ENCODE results near the gene CNTN1. TPM values are rescaled to one million over a fixed set of nuclear protein-coding genes. Genes with fewer than 3 reads are reported as not detected.

Gene CNTN1
- total RNA-seq, 2 experiments from 2014 or later = not detected

DNA sequence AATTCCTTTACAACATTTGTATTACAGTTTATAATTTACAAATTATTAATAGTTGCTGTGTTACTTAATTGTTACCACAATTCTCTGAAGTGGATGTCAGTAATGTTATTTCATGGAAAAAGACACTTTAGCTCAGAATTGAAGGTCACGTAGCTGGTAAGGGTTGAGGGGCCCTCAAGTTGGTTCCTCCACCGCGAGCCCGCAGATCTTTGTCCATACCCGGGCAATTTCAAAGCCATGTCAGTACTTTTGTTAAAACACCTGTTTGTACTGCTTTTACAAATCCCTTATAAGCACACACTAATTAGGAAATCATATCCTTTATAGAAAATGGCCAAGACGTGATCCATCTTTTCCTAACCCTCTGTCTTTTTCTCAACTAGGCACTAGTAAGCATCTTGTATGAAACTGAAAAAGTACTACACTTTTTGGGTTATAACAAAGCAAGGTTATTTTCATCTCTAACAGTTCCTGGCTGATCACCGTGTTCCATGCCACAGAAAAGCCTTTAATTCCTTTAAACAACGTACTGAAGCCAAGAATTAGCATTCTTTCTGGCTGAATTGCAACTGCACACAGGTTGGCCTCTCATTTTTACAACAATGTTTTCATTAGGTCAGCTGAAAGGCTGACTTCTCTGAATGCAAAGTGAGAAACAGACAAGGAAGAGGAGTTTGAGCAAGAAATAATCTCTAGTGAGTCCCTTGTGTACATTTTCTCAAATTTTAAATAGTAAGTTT lies 76.1 kb downstream of the CNTN1 start:
- ChIA-PET POLR2A (no interaction called here), CTCF (no interaction called here)
- H3K4me3 Mint-ChIP-seq = no peak overlapping the region
- no peaks in the 10 kb centered on the region for H3K27me3 Mint-ChIP-seq
- ATAC-seq (ENCODE audit: poor library complexity) = no peak
- no peak overlapping the region for H3K27ac Mint-ChIP-seq
- intact Hi-C loops (cut with DNase I, micrococcal nuclease) = no loop called here
- no peaks in the 10 kb centered on the region for H3K4me1 Mint-ChIP-seq (ENCODE audit: low read depth)
- H3K36me3 Mint-ChIP-seq (ENCODE audit: low read depth) = no peaks in the 10 kb centered on the region
- peaks cover 0 to 4% of the 10 kb centered on the region in 2 experiments for H3K9me3 ChIP-seq (ENCODE audit: control insufficient read depth in 1 of 2, insufficient read depth in 1 of 2, low read length in 2 of 2)
- H3K27me3 ChIP-seq (ENCODE audit: control insufficient read depth in 1 of 2, insufficient read depth in 2 of 2, low read length in 2 of 2) = no peaks in the 10 kb centered on the region
- H3K9me3 Mint-ChIP-seq = no peaks in the 10 kb centered on the region
- DNase-seq = no peak
- TF ChIP-seq, protein P1, sequence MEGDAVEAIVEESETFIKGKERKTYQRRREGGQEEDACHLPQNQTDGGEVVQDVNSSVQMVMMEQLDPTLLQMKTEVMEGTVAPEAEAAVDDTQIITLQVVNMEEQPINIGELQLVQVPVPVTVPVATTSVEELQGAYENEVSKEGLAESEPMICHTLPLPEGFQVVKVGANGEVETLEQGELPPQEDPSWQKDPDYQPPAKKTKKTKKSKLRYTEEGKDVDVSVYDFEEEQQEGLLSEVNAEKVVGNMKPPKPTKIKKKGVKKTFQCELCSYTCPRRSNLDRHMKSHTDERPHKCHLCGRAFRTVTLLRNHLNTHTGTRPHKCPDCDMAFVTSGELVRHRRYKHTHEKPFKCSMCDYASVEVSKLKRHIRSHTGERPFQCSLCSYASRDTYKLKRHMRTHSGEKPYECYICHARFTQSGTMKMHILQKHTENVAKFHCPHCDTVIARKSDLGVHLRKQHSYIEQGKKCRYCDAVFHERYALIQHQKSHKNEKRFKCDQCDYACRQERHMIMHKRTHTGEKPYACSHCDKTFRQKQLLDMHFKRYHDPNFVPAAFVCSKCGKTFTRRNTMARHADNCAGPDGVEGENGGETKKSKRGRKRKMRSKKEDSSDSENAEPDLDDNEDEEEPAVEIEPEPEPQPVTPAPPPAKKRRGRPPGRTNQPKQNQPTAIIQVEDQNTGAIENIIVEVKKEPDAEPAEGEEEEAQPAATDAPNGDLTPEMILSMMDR (IDR thresholded peaks at IDR 0.05) = no peak
- H3K4me1 ChIP-seq (ENCODE audit: insufficient read depth, low read length) = no peaks in the 10 kb centered on the region
- no peaks in the 10 kb centered on the region for H3K36me3 ChIP-seq (ENCODE audit: insufficient read depth, low read length)
- H3K27ac ChIP-seq (ENCODE audit: low read depth in 1 of 2, low read length in 2 of 2) = no peak overlapping the region
- H3K4me3 ChIP-seq (ENCODE audit: low read length) = no peak overlapping the region

DNA sequence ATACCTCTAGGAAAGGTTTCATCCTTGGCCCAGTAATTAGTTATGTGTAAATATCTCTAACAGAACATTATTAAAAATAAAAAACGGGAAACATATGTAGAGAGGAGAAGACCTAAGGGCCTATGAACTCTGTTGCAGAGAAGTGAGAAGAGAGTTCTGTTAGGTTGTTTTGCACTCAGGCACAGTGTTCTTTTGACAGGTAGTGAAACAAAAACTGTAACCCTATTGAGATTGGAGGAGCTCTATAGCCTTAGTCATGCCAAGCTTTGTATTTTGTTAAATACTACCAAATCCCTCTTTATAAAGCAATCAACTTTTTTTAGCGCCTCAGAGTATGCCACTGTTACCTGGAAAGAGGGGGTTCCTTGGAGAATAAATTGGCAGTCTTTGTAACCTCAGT lies 77.6 kb downstream of the CNTN1 start:
- ATAC-seq (ENCODE audit: poor library complexity) (no peak), DNase-seq (no peak)
- H3K27ac ChIP-seq (ENCODE audit: low read depth in 1 of 2, low read length in 2 of 2) = no peak overlapping the region
- ChIA-PET CTCF (no interaction called here), POLR2A (no interaction called here)
- no peaks in the 10 kb centered on the region for H3K4me1 ChIP-seq (ENCODE audit: insufficient read depth, low read length)
- intact Hi-C loops (cut with DNase I, micrococcal nuclease) = no loop called here
- H3K27ac Mint-ChIP-seq = no peak overlapping the region
- H3K36me3 Mint-ChIP-seq (ENCODE audit: low read depth) = no peaks in the 10 kb centered on the region
- H3K4me3 Mint-ChIP-seq = no peak overlapping the region
- no peak overlapping the region for H3K4me3 ChIP-seq (ENCODE audit: low read length)
- H3K36me3 ChIP-seq (ENCODE audit: insufficient read depth, low read length) = no peaks in the 10 kb centered on the region
- no peaks in the 10 kb centered on the region for H3K27me3 ChIP-seq (ENCODE audit: control insufficient read depth in 1 of 2, insufficient read depth in 2 of 2, low read length in 2 of 2)
- no peaks in the 10 kb centered on the region for H3K4me1 Mint-ChIP-seq (ENCODE audit: low read depth)
- no peaks in the 10 kb centered on the region for H3K27me3 Mint-ChIP-seq
- H3K9me3 ChIP-seq (ENCODE audit: control insufficient read depth in 1 of 2, insufficient read depth in 1 of 2, low read length in 2 of 2) = peaks cover 0 to 4% of the 10 kb centered on the region in 2 experiments
- H3K9me3 Mint-ChIP-seq = no peaks in the 10 kb centered on the region
- TF ChIP-seq, protein P1 (IDR thresholded peaks at IDR 0.05) = no peak

DNA sequence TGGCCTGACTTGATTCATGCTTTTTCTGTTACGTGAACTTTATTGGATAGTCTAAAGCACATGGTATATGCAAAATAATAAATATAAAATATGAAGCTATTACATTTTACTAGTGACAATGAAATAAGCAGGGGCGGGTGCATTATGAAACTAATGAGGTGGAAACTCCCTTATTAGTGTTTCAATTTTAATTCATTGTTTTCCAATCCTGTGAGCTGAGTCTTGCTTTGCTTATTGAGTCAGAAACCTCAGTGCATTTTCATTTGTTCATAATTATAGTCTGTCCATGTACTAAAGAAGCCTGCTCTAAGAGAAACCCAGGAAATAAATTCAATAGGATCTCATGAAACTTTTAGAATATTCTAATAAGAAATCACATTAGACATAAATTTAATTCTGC lies 78.5 kb downstream of the CNTN1 start:
- Histone ChIP-seq H3K27me3 (ENCODE audit: control insufficient read depth in 1 of 2, insufficient read depth in 2 of 2, low read length in 2 of 2) (no peaks in the 10 kb centered on the region), H3K27ac (ENCODE audit: low read depth in 1 of 2, low read length in 2 of 2) (no peak overlapping the region), H3K9me3 (ENCODE audit: control insufficient read depth in 1 of 2, insufficient read depth in 1 of 2, low read length in 2 of 2) (peaks cover 0 to 3% of the 10 kb centered on the region in 2 experiments), H3K4me1 (ENCODE audit: insufficient read depth, low read length) (no peaks in the 10 kb centered on the region), H3K4me3 (ENCODE audit: low read length) (no peak overlapping the region), H3K36me3 (ENCODE audit: insufficient read depth, low read length) (no peaks in the 10 kb centered on the region)
- Mint-ChIP-seq H3K27me3 (no peaks in the 10 kb centered on the region), H3K4me3 (no peak overlapping the region), H3K36me3 (ENCODE audit: low read depth) (no peaks in the 10 kb centered on the region), H3K27ac (no peak overlapping the region), H3K9me3 (no peaks in the 10 kb centered on the region), H3K4me1 (ENCODE audit: low read depth) (no peaks in the 10 kb centered on the region)
- intact Hi-C loops (cut with DNase I, micrococcal nuclease) = no loop called here
- no peak for DNase-seq
- POLR2A ChIA-PET = no interaction called here
- TF ChIP-seq, protein P1 (IDR thresholded peaks at IDR 0.05) = no peak
- no peak for ATAC-seq (ENCODE audit: poor library complexity)
- CTCF ChIA-PET = no interaction called here
